ENCODE data around the gene PDGFA.
A peak's percentile ranks its signal among the peaks of the same experiment; 100 is the strongest.
"Not testable (repeated sequence)": the region's sequence is repeated elsewhere in the genome, so short reads cannot be mapped to it uniquely, and the experiment has no call there.

Gene PDGFA

DNA sequence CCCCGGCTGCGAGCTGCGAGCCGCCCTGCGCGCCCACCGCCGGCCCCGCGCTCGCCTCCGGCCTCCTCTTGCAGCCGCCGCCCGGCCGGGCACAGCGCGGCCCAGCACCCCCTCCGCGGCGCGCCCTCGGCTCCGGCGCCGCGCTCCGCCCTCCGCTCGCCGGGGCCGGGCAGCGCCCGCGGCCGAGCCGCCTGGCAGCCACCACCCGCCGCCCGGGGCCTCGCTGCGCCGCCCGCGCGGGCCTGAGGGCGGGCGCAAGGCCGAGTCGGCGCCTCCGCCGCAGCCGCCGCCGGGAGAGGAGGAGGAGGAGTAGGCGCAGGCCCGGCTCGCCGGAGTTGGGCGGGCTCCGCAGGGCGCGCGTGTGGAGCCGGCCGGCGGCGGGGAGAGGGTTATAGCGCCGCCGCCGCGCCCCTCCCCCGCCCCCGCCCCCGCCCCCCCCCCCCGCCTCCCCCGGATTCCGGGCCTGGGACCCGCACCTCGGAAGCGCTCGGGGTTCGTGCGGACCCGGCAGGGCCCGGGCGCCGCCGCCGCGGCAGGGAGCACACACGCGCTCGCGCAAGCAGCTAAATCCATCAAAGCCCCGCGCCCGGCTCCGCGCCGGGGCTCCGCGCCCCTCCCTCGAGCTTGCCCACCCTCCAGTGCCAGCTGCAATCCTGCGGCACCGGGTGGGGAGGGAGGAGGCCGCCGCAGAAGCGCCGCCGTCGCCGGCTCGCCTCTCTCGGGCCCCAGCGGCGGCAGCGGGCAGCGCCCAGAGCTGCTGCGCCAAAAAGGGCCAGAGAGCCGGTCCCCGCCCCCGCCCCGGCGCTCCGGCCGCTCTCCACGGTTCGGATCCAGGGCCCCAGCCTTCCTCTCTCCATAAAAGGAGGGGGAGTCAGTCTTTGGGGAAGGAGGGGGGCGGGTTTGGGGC, at the start of gene PDGFA:
PDGFA (minus strand) TSS at position 363 of the 907 bp plus-strand sequence. CDS start 845 bp downstream, outside the sequence.
- DNase-seq, result peak; percentile 41

DNA sequence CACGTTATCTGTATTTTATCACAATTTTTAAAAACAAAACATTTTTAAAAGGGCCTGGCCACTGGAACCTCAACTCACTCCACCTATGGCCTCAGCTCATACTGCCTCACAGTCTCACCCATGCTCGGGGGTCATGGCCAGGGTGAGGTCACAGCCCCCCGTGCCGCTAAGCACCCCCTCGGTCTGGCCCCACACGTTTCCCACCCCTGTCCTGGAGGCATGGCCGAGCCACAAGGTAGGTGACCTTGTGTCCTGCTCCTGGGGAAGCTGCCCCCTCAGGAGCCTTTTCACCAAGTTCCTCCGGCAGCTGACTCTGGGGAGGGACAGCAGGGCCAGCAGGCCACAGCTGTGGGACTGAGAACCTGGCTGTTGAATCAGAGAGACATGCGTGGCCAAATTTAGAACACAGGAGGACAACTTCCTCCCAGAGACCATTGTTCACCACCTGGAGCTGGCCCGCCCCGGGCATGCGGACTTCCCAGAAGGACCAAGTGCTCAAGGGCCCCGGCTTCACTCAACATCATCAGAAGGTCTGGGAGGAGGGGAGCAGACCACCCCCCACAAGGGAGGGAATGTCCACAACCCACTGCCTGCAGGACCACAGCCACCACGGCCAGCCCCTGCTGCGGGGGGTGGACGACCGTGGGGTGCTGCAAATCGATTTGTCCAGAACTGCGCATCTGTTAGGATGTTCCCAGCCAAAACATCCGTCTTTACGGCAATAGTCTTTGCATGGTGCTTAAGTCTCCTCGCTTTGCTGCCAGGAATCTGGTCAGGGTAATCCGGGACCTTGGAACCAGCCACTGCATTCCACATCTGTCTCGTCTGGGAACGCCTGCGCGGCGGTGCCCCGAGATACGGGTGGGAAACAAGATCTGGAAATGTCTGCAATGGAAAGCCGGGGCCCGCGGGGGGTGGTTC, 48.6 kb upstream of the PDGFA start:
- DNase-seq, result no peak

DNA sequence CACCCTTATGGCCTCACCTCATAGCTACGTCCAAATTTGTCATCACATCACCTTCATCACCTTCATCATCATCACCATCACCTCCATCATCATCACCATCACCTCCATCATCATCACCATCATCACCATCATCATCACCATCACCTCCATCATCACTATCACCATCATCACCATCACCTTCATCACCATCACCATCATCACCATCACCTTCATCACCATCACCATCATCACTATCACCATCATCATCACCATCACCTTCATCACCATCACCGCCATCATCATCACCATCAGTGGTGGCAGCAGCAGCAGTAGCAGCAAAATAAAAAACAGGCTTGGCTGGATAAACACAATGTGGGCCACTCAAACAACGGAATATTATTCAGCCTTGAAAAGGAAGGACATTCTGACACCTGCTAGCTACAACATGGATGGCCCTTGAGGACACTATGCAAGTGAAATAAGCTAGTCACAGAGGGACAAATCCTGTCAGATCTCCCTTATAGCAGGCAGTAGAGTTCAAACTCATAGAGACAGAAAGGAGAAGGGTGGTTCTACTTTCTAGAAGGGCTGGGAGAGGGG, 47.7 kb upstream of the PDGFA start:
- DNase-seq, result no peak

DNA sequence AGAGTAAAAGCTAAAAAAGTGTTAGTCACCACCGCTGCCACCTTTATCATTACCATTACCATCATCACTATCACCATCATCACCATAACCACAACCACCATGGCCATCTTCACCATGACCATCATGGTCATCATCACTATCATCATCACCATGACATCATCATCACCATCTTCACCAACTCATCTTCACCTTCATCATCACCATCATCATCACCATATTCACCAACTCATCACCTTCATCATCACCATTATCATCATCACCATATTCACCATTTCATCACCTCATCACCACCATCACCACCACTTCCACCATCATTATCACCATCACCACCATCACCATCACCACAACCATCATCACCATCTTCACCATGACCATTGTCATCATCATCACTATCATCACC, 46.5 kb upstream of the PDGFA start:
- no peak for DNase-seq

DNA sequence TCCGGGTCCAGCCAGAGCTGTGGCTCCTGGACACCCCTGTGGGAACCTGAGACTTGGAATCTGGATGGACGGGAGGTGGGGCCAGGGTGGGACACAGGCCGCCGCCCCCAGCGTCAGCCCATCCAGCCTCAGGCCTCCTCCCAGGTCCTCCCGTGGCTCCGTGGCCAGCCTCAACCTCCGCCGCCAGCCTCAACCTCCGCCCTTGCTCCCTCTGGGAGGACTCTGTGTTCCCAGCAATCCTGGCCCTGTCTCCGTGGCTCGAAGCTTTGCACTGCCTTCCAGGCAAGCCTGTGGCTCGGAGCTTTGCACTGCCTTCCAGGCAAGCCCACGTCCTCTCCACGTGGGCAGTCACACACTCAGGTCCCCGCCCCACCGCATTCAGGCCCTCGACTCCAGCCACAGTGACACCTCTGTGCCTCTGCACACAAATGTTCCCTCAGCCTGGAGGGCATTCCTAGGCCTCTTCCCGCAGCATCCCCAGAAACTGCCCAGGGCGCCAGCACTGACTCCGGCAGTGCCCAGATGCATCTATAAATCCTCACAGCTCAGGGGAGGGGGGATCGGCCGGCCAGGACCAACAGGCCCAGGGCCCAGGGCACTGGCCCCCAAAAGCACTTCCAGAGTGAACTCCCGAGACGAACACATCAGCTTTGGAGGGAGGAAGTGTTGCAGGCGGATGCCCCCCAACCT, 44.7 kb upstream of the PDGFA start:
- DNase-seq, result no peak

DNA sequence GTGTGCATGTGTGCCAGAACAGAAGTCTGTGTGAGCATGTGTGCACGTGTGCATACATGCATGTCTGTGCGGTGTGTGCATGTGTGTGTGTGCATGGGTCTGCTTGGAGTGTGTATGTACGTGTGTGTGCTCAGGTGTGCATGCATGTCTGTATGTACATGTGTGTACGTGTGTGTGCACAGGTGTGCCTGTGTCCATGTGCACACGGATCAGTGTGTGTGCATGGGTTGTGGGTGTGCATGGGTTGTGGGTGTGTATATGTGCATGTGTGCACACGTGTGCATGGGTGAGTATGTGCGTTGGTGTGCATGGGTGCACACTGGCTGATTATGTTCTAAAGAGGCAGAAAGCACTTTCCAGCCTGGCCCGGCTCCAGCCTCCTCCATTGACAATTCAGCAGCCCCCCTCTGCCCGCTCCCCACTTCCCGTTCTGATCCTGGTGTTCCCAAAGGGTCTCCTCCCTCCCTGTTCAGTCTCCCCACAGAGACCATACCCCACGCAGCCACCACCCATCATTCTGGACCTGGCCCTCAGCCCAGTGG, 44.1 kb upstream of the PDGFA start:
- DNase-seq, result no peak

GRCh38 chr7:562789-563628, 43.4 kb upstream of the PDGFA start:
- DNase-seq, result no peak

GRCh38 chr7:562374-562675, 42.7 kb upstream of the PDGFA start:
- DNase-seq, result no peak

DNA sequence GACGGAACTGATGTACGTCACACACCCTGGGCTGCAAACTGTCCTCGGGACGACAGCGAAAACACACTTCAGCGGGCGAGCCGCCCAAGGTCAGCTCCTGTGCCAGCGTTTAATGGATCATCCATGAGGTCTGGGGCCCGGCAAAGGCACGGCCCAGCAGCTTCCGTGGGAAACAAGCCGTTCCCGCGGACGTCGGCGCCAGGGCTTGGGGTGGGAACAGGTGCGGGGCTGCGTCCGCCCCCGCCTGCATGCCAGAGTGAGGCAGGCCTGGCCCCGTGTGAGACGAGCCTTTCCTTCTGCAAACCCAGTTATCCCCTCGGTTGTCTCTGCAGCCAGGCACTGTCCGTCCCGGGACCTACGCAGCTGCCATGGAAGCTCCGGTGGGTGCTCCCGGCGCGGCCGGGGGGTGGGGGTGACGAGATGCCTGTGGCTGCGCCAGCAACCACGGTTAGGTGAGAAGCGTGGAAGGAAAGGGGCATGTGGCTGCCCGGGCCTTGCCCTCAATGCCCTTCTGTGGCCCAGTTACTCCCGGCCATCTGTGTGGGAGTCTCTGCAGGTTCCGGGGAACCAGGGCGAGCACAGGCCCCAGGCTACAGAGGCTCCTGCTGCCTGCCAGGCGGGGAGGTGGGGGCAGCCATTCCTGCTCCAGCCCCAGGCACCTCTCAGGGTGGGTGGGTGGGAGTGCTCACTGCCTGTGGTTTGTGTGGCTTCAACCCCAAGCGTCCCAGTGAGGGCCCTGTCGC, 42.2 kb upstream of the PDGFA start:
- no peak for DNase-seq

DNA sequence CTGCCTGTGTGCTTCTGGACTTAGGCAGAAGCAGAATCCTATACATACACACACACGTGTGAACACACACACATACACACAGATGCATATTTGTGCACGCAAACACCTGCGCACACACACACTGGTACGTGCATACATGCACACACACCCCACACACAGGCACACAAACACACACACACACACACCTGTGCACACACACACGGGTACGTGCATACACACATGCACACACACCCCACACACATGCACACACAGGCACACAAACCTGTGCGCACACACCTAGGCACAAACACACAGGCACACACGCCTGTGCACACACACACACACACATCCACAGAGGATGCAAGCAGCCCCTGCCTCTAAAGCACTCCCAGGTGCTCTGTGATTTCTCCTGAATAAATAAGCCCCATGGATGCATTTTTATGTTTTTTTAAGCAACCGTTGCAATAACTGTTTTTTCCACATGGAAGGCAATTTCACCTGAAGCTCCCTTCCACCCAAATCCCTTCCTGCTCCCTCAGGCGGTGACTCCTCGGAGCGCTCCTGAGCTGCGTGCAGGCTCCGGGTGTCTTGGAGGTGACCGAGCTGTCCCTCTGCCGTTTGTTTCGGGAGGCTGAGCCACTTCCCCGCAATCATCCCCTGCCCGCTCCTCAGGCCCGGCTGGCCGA, 41.5 kb upstream of the PDGFA start:
- no peak for DNase-seq

DNA sequence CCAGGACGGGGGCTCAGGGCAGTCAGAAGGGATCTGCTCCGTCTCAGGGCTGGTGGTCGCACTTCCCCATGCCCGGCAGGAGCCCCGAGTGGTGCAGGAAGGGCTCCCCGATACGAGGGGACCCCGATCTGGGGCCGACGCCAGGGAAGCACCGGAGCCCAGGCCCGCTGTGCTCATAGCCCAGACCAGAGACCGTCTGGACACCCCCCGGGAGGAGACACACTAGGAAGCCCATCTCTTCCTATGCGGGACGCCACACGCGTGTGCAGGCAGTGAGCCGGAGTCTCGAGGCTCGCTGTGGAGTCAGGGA, 39.7 kb upstream of the PDGFA start:
- no peak for DNase-seq

DNA sequence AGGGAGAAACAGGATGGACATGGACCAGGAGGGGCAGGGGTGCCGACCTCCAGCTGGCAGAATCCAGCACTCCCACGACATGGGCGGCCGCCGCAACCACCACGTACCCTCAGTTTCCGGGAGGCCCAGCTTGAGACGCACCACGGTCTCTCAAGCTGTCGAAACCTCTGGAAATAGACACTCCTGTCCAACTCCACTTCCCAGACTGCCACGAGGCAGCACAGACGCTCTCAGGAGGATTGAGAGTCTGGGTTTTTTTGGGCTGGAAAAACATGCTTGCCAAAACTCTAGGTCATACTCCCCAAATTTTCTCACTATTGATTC, 37.9 kb upstream of the PDGFA start:
- DNase-seq, result no peak

GRCh38 chr7:556837-557557, 37.4 kb upstream of the PDGFA start:
- no peak for DNase-seq

DNA sequence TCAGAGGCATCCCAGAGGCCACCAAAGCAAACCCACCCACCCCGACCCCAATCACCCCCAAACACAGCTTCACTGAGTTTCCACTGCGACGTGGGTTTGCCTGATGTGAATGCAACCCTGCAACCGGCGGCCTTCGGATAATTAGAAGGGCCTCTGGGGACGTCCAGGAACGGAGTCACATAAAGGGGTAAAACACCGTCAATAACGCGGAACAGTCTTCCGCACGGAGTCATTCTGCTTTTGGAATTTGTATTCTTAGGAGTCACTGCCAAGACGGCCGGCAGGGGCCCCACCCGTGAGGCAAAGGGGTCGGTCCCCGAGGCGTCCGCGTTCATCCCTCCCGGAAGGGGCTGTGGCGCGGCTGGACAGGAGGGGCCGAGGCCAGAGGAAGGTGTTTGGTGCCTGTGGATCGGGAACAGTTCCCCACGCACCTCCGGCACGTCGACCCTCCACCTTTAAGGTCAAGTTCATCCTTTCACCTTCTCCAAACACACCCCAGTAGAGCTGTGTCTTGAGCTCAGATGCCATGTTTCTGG, 36.7 kb upstream of the PDGFA start:
- no peak for DNase-seq

DNA sequence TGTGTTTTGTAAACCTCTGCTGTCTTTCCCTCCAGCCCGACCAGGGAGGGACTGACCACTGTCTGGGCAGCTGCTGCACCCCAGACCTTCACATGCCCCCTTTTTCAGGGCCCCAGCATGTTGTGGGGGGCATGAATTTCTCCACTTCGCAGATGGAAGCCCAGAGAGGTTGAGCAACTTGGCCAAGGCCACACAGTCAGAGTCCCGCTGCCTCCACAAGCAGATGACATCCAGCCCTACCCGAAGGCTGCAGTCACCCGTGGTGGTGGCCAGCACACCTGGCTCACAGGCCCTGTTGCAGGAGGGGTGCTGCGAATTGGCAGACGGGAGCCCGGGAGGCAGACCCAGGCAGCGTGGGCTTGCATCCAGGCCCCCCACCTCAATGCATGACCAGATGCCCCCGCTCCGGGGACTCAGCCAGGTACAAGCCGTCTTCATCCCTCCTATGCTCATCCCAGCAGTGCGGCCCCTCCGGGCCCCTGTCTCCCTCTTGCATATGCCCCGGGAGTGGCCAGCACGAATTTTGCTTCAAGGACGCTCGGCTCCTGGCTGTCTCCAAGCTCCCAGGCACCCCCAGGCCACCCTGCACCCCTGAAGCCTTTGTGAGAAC, 36.0 kb upstream of the PDGFA start:
- no peak for DNase-seq

GRCh38 chr7:553636-554111, 34.0 kb upstream of the PDGFA start:
- no peak for DNase-seq

DNA sequence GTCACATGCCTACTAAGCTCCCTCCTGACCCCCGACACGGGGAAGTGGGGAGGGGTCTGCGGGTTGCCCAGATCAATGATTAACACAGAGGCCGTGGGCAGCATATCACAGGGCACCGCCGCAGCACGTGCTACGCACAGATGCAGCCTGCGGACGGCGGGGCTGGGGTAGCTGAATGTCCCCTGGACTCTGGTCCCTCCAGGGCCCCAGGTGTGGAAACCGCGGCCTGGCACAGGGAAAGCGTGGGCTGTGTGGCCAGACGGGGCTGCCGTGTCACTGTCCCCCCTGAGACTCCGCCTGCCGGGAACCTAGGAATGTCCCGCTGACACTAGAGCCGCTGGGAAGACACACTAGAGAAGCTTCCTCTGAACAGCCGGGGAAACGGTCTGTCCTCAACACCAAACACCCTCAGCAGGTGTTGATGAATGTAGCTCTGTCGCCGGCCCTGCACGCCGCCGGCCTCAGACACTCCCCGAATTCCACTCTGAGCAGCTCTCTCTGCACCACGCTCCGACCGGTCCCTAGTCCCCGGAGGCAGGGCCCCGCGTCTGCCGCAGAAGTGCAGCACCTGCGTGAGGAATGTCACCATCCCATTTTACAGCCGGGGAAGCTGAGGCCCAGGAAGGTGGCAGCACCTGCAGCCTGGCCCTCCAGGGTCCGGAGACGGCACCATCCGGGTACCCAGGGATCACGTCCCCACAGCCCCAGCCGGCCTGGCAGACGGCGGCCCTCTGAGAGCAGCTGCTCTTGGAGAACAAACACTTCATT, 33.4 kb upstream of the PDGFA start:
- DNase-seq, result no peak

- DNase-seq, result not testable (repeated sequence)
Measured at GRCh38 chr7:552151-552867, 32.7 kb upstream of the PDGFA start.
